Omental fat pad (tissue), 4 donors: ENCODE measurements around the gene TMEM163. TPM values are rescaled to one million over a fixed set of nuclear protein-coding genes. Genes with fewer than 3 reads are reported as not detected.

Experiments
- ATAC-seq: fragments of 150-250 bp; one replicate; pipeline ENCODE4 v1.9.1; 2016; ENCODE audit warnings: mild to moderate bottlenecking, moderate library complexity; ENCODE audit not compliant: low FRiP score
- DNase-seq: peaks from one replicate; pipeline ENCODE4 v3.0.0-alpha.2; 2019; ENCODE audit warnings: low spot score
- total RNA-seq, 4 donors: library from RNA; depleted of rRNA; stranded (reverse); fragments of >200 nt; gene quantifications; one replicate each; pipeline ENCODE4 v1.1.0, GENCODE V29; 2016
- TF ChIP-seq, protein P1 (sequence below), 3 donors: fragments of 450-650 bp; IDR thresholded peaks; one replicate each; pipeline ENCODE4 v1.5.1; 2016 to 2017; ENCODE audit warnings: antibody characterized with exemption in 3 of 3, mild to moderate bottlenecking in 3 of 3, moderate library complexity in 2 of 3

Gene TMEM163
- total RNA-seq, 4 donors from 2014 or later, result 0.28 to 6.4 (median 1.2) TPM

DNA sequence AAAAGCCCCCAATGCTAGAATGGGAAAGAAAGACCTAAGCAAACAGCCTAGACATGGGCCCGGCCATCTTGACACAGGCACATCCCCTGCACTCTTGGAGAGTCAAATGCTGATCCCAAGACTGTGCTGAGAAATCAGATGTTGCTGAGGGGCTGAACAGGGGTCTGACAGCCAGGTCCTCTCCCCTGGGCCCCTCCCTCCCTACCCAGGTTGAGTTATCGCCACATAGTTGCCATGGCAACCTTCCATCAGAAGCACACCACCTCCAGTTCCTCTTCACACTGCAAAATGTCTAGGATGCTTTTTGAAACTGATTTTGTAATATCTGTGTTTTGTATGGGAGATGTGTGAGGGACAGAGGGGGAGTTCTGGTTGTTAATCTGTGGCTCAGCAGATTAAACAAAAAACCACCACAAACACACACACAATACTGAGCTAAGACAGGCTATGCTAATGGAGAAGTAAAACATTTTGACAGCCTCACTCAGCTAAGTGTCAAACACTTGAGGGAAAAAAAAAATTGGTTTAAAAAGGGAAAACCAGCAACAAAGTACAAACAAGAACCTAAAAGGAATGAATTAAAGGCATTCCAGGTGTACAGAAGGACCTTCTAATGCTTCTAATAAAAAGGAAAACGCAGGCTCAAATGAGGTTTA is 88.2 kb downstream of the TMEM163 start:
- ATAC-seq (no peak), DNase-seq (no peak)
- TF ChIP-seq, protein P1, sequence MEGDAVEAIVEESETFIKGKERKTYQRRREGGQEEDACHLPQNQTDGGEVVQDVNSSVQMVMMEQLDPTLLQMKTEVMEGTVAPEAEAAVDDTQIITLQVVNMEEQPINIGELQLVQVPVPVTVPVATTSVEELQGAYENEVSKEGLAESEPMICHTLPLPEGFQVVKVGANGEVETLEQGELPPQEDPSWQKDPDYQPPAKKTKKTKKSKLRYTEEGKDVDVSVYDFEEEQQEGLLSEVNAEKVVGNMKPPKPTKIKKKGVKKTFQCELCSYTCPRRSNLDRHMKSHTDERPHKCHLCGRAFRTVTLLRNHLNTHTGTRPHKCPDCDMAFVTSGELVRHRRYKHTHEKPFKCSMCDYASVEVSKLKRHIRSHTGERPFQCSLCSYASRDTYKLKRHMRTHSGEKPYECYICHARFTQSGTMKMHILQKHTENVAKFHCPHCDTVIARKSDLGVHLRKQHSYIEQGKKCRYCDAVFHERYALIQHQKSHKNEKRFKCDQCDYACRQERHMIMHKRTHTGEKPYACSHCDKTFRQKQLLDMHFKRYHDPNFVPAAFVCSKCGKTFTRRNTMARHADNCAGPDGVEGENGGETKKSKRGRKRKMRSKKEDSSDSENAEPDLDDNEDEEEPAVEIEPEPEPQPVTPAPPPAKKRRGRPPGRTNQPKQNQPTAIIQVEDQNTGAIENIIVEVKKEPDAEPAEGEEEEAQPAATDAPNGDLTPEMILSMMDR (IDR thresholded peaks at IDR 0.05), result no peak

DNA sequence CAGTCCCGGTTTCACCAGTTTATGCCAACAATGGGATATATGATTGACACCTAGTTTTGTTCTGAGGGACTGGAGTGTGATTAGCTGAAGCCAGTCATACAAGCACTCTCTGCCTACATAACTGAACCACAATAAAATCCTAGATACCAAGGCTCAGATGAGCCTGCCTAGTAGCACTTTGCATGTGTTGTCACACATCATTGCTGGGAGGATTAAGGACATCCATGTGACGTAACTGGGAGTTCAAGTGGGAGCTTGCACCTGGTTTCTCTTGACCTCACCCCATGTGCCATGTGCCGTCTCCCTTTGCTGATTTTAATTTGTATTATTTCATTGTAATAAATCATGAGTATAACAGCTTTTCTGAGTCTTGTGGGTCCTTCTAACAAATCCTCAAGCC is 90.3 kb downstream of the TMEM163 start:
- TF ChIP-seq, protein P1 (IDR thresholded peaks at IDR 0.05), result no peak
- no peak for ATAC-seq
- DNase-seq, result no peak

DNA sequence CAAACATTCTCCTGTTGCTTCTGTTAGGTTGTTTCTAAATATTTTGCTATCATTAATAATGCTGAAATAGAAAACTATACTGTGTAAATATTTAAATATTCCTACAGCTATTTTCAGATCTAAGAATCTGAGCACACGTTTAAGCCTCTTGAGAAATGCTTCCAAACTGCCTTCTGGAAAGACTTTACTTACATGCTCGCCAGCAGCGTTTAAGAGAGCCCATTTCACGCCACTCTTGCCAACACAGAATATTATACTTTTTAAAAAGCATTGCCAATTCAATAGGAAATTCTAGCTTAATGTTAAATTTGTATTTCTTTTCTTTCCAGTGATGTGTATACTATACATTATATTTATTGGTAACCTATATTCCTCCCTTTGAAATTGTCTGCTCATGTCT is 92.0 kb downstream of the TMEM163 start:
- TF ChIP-seq, protein P1 (IDR thresholded peaks at IDR 0.05), result no peak
- no peak for DNase-seq
- no peak for ATAC-seq

DNA sequence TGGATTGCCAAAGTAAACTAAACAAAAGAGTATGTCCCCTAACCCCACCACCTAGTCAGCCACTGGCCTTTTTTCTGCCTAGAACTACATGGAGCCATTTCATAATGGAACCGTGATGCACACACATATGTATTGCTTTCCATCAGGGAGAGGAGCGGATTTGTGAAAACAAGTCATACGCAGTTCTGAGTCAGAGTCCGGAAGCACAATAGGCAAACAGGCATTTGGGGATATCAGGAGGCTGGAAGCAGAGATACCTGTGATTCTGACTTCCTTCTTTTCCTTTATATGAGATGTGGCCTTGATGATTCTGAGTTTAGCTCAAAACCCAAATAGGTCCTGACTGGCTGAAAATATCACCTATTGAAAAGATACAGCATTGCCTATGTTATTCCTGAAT is 93.5 kb downstream of the TMEM163 start:
- DNase-seq (no peak), ATAC-seq (no peak)
- TF ChIP-seq, protein P1 (IDR thresholded peaks at IDR 0.05), result no peak

DNA sequence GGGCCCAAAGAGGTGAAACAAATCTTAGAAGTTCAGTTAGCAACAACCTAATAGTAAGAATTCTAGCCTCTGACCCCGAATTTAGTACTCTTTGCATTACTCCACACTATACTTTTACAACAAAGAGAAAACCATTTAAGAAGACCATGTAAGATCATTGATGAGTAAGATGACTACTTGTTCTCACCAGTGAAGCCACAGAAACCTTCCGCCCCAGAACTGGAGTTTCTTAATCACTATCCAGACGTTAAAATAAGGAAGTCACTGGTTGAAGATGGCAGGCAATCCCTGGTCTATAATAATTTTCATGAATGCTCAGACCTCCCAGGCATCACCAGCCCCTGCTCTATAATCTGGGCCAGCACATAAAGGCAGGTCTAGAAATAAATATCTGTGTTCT is 95.0 kb downstream of the TMEM163 start:
- TF ChIP-seq, protein P1 (IDR thresholded peaks at IDR 0.05), result no peak
- ATAC-seq, result no peak

DNA sequence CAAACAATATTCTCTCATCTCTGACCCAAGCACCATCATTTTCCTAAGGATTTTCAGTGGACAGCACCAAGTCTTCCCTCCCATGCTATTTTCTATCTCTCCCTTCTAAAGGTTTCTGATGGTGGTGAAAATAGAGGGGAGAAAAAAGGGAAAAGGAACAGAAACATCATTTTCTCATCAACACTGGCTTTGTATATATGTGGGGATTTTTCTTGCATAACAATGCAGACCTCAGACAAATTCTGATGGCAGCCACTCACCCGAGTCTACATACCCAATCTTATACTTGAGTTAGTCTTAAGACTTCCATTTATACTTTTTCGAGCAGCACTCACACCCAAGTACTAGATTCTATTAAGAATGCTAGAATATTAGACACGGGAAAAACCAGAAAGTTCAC is 95.8 kb downstream of the TMEM163 start:
- ATAC-seq (no peak), DNase-seq (no peak)
- TF ChIP-seq, protein P1 (IDR thresholded peaks at IDR 0.05), result no peak

More for the DNA sequence above, 95.0 kb downstream of the TMEM163 start:
- no peak for DNase-seq

DNA sequence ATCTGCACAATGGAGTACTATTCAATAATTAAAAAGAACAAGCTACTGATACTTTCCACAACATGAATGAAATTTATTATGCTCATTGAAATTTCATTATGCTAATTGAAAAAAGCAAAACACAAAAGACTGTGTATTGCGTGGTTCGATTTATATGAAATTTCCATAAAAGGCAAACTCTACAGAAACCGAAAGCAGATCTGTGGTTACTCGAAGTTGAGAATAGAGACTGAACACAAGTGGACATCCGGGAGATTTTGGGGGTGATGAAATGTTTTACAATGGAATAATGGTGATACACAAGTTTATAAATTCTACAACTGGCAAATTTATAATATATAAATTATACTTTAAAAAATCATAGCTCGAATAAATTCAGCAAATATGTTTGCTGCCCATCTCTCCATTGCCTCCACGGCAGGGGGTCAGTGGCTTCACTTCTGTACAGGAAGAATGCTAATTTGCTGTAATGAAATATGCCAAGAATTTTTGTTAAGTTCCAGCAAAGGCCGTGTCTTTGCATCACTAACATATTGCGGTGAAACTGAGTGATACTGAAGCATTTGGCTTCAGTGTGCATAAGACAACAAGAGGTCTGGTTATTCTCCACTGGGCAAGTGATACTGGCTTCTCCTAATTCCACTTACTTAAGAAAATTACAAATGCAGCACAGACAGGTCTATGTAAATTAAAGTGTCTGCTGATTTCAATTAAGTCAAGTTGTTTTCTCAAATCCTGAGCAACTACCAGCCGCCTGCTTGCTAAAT is 96.7 kb downstream of the TMEM163 start:
- no peak for ATAC-seq
- TF ChIP-seq, protein P1 (IDR thresholded peaks at IDR 0.05), result no peak
- DNase-seq, result no peak
